Endothelial cell of umbilical vein (primary cell): ENCODE measurements around the gene KRT26. TPM values are rescaled to one million over a fixed set of nuclear protein-coding genes. Genes with fewer than 3 reads are reported as not detected.

Source experiments
- BruUV-seq: library from RNA; stranded (reverse); fragments of 400-500 nt; replicated peaks from 2 replicates; lab custom pipeline; 2021; lab: Mats Ljungman, UMichigan
- CTCF ChIA-PET: fragments of 300-600, 350-600 bp; sonication (Branson Sonifier 250); formaldehyde crosslinking; loops from one replicate; lab custom pipeline; 2021; ENCODE audit warnings: antibody characterized with exemption, inconsistent platforms; lab: Charles Lee
- POLR2A ChIA-PET: fragments of 300-600, 350-600 bp; sonication (Branson Sonifier 250); formaldehyde crosslinking; loops from one replicate; lab custom pipeline; 2021; ENCODE audit warnings: antibody characterized with exemption, inconsistent platforms; lab: Charles Lee
- DNase-seq: peaks from one replicate; pipeline ENCODE4 v3.0.0-alpha.2; 2011; ENCODE audit warnings: low read depth, low spot score
- FAIRE-seq: peaks from 2 replicates; lab custom pipeline; 2011; peaks lifted over from hg19 to GRCh38; lab: Jason Lieb, UNC
- H2AFZ ChIP-seq: 2 replicates; pipeline ENCODE4 v1.6.0; 2012; ENCODE audit warnings: low read depth, low read length, control low read depth, inconsistent platforms
- H3K27ac ChIP-seq: 2 replicates; pipeline ENCODE4 v1.5.1; 2011; ENCODE audit warnings: low read depth, mild to moderate bottlenecking, control low read depth, low read length, moderate library complexity; ENCODE audit not compliant: insufficient read depth
- H3K27me3 ChIP-seq, 2 experiments: 2 replicates each; pipeline versions ENCODE4 v1.6.0 to v1.6.1; 2011; ENCODE audit warnings: low read length in 2 of 2, mixed read lengths in 1 of 2; ENCODE audit not compliant: control insufficient read depth in 2 of 2, insufficient read depth in 2 of 2
- H3K36me3 ChIP-seq, 2 experiments: 2 replicates in 1 of 2; 3 replicates in 1 of 2; pipeline ENCODE4 v1.5.1; 2011; ENCODE audit warnings: low read length in 2 of 2, mild to moderate bottlenecking in 1 of 2, moderate library complexity in 1 of 2; ENCODE audit not compliant: control insufficient read depth in 2 of 2, insufficient read depth in 2 of 2; ENCODE audit errors: extremely low read depth in 1 of 2
- H3K4me1 ChIP-seq: 3 replicates; pipeline ENCODE4 v1.5.1; 2011; ENCODE audit warnings: mild to moderate bottlenecking, low read length; ENCODE audit not compliant: control insufficient read depth, insufficient read depth; ENCODE audit errors: extremely low read depth
- H3K4me2 ChIP-seq: 2 replicates; pipeline ENCODE4 v1.6.1; 2011; ENCODE audit warnings: low read length, control low read depth, mixed read lengths; ENCODE audit not compliant: insufficient read depth
- H3K4me3 ChIP-seq, 3 experiments: fragments of 200-600 bp in 1 of 3; sonication (generic), shearing (Covaris generic) in 1 of 3; replicated peaks in 1 of 3; 2 replicates each; pipeline ENCODE4 v1.5.1; 2011 to 2016; ENCODE audit warnings: control low read depth in 3 of 3, low read length in 3 of 3, mild to moderate bottlenecking in 2 of 3, inconsistent platforms in 1 of 3, low read depth in 1 of 3, moderate library complexity in 1 of 3; ENCODE audit not compliant: insufficient read depth in 1 of 3
- H3K79me2 ChIP-seq: 2 replicates; pipeline ENCODE4 v1.6.0; 2012; ENCODE audit warnings: low read length, inconsistent platforms; ENCODE audit not compliant: control insufficient read depth, insufficient read depth
- H3K9ac ChIP-seq: replicated peaks from 2 replicates; pipeline ENCODE3; 2011; ENCODE audit warnings: low read length, control low read depth; ENCODE audit not compliant: insufficient read depth; ENCODE audit errors: extremely low read depth
- H3K9me1 ChIP-seq: replicated peaks from 3 replicates; pipeline ENCODE4 v1.6.0; 2011; ENCODE audit warnings: mild to moderate bottlenecking, low read length; ENCODE audit not compliant: control insufficient read depth, insufficient read depth; ENCODE audit errors: extremely low read depth
- H3K9me3 ChIP-seq: replicated peaks from 2 replicates; pipeline ENCODE4 v1.5.1; 2012; ENCODE audit warnings: low read length, inconsistent platforms; ENCODE audit not compliant: control insufficient read depth, insufficient read depth
- H4K20me1 ChIP-seq: replicated peaks from 2 replicates; pipeline ENCODE3; 2011; ENCODE audit warnings: mild to moderate bottlenecking, low read length; ENCODE audit not compliant: control insufficient read depth, insufficient read depth; ENCODE audit errors: extremely low read depth
- EZH2 ChIP-seq: IDR thresholded peaks from 2 replicates; pipeline ENCODE4 v1.6.1; 2012; ENCODE audit warnings: borderline replicate concordance, low read depth, mild to moderate bottlenecking, moderate library complexity, low read length, inconsistent platforms; ENCODE audit not compliant: severe bottlenecking
- FOS ChIP-seq: IDR thresholded peaks from 2 replicates; pipeline ENCODE4 v1.6.1; 2011; ENCODE audit warnings: mild to moderate bottlenecking, low read length, moderate library complexity, borderline replicate concordance; ENCODE audit not compliant: insufficient read depth
- GATA2 ChIP-seq: IDR thresholded peaks from 2 replicates; pipeline ENCODE4 v1.7.0; 2011; ENCODE audit warnings: low read depth, mild to moderate bottlenecking, moderate library complexity, mixed read lengths, low read length; ENCODE audit not compliant: insufficient read length, insufficient read depth
- JUN ChIP-seq: IDR thresholded peaks from 2 replicates; pipeline ENCODE4 v1.6.1; 2011; ENCODE audit warnings: borderline replicate concordance, low read depth; ENCODE audit not compliant: insufficient read length, insufficient read depth
- MYC ChIP-seq: IDR thresholded peaks from one replicate; pipeline ENCODE4 v1.6.1; 2011; ENCODE audit warnings: mild to moderate bottlenecking, low read depth, low read length
- POLR2A ChIP-seq: IDR thresholded peaks from 2 replicates; pipeline ENCODE4 v1.6.1; 2012; ENCODE audit warnings: low read depth, mild to moderate bottlenecking, control low read depth, low read length
- POLR2AphosphoS5 ChIP-seq: IDR thresholded peaks from 2 replicates; pipeline ENCODE4 v1.6.1; 2012; ENCODE audit warnings: low read depth, mild to moderate bottlenecking, control low read depth, low read length, moderate library complexity; ENCODE audit not compliant: insufficient read depth
- dilution Hi-C: fragments of 300-500 bp; cut with MboI; formaldehyde crosslinking; loops from one replicate; pipeline ENCODE4 v1.15.0; 2019; ENCODE audit warnings: low sequenced_read_pairs; ENCODE audit not compliant: extremely low pct_ligation_motif_present
- intact Hi-C: fragments of 100-400 bp; cut with micrococcal nuclease; formaldehyde crosslinking; loops from one replicate; pipeline ENCODE4 v1.10.0; 2022
- polyA plus RNA-seq, 4 experiments: library from polyadenylated mRNA; depleted of rRNA in 3 of 4; stranded (reverse) in 3 of 4; unstranded in 1 of 4; fragments of >200 nt; gene quantifications; 2 replicates each; pipeline versions ENCODE4 v1.2.1 to v1.2.3, GENCODE V29; 2011 to 2012; ENCODE audit warnings: missing spikeins in 1 of 4
- total RNA-seq: library from RNA; stranded (reverse); gene quantifications from 2 replicates; pipeline ENCODE4 v1.2.3, GENCODE V29; 2021
- TF ChIP-seq, protein P1 (sequence below), 2 donors: IDR thresholded peaks; 1 replicate in 1 of 2; 2 replicates in 1 of 2; pipeline ENCODE4 v1.5.1; 2011; ENCODE audit warnings: low read length in 2 of 2, mild to moderate bottlenecking in 2 of 2, moderate library complexity in 2 of 2, control low read depth in 1 of 2, inconsistent platforms in 1 of 2, low read depth in 1 of 2; ENCODE audit not compliant: insufficient read depth in 1 of 2; ENCODE audit errors: extremely low read depth in 1 of 2
- TF ChIP-seq, protein P2 (sequence below): IDR thresholded peaks from 2 replicates; pipeline ENCODE4 v1.6.1; 2011; ENCODE audit not compliant: insufficient read depth, insufficient read length

The KRT26 gene
- total and polyA plus RNA-seq, 2 donors (not counting 3 experiments of a cell fraction or from before 2014, with no cell fraction given), result not detected

DNA sequence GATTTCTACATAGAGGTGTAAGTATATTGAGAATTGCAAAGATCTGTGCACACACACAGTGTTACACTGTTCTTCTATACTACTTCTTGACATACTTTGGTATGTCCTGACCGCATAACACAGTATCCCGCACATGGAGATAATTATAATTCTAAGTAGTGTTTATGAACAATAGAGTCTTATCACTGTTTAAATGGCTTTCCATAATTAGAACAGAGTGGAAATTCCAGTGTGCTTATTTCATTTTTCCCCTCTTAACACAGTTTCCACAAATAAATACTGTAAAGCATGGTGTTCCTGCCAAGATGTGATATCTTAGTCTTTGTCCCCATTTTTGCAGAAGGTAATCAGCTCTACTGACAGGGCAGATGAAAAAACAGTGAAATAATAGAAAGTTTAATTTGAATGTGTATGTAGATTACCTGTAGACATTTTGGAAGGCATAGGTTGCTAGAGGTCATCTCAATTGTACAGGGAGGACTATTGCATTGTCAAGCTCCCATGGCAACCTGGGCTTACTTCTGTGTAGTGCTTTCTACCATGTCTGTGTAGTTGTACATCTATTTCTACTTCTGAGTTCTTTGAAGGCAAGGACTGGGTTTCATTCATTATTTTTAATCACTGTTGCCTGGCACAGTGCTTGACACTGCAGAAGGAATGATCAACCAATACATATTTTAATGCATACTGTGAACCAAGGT, 37.9 kb upstream of the KRT26 start:
- no peaks in the 10 kb centered on the region for H3K9me1 ChIP-seq
- dilution Hi-C loops (no loop called here), intact Hi-C loops (loop anchor here (10.0 kb wide), 1 partner anchor 685 kb away; no protein-coding TSS in a partner anchor)
- H2AFZ ChIP-seq, result no peak overlapping the region
- no peaks in the 10 kb centered on the region for H3K9me3 ChIP-seq
- H3K4me1 ChIP-seq, result peaks cover 9% of the 10 kb centered on the region
- H3K9ac ChIP-seq, result no peak overlapping the region
- peak; percentile 74 for DNase-seq
- peak; percentile 59 for FAIRE-seq
- POLR2A ChIA-PET, result no interaction called here
- no peaks in the 10 kb centered on the region for H4K20me1 ChIP-seq
- H3K27me3 ChIP-seq, result peaks cover 17 to 19% of the 10 kb centered on the region in 2 experiments
- BruUV-seq, result TSS peak; percentile 80
- peak overlapping the region; percentile 56 for H3K4me2 ChIP-seq
- TF ChIP-seq, protein P1, sequence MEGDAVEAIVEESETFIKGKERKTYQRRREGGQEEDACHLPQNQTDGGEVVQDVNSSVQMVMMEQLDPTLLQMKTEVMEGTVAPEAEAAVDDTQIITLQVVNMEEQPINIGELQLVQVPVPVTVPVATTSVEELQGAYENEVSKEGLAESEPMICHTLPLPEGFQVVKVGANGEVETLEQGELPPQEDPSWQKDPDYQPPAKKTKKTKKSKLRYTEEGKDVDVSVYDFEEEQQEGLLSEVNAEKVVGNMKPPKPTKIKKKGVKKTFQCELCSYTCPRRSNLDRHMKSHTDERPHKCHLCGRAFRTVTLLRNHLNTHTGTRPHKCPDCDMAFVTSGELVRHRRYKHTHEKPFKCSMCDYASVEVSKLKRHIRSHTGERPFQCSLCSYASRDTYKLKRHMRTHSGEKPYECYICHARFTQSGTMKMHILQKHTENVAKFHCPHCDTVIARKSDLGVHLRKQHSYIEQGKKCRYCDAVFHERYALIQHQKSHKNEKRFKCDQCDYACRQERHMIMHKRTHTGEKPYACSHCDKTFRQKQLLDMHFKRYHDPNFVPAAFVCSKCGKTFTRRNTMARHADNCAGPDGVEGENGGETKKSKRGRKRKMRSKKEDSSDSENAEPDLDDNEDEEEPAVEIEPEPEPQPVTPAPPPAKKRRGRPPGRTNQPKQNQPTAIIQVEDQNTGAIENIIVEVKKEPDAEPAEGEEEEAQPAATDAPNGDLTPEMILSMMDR (IDR thresholded peaks at IDR 0.05; ENCODE audit: extremely low read depth in 1 of 2, insufficient read depth in 1 of 2, low read depth in 1 of 2, low read length in 2 of 2), result no peak
- TF ChIP-seq, protein P2, sequence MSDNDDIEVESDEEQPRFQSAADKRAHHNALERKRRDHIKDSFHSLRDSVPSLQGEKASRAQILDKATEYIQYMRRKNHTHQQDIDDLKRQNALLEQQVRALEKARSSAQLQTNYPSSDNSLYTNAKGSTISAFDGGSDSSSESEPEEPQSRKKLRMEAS, result no peak
- TF ChIP-seq JUN, result peak; percentile 87
- CTCF ChIA-PET, result interaction anchor here (1.0 to 9.5 kb wide), 4 partner anchors 47 to 853 kb away, joined by 4 to 77 read pairs (median 6); no protein-coding TSS in a partner anchor
- no peaks in the 10 kb centered on the region for H3K79me2 ChIP-seq
- no peaks in the 10 kb centered on the region for H3K36me3 ChIP-seq
- H3K27ac ChIP-seq, result peak overlapping the region; percentile 16
- no peak overlapping the region for H3K4me3 ChIP-seq

DNA sequence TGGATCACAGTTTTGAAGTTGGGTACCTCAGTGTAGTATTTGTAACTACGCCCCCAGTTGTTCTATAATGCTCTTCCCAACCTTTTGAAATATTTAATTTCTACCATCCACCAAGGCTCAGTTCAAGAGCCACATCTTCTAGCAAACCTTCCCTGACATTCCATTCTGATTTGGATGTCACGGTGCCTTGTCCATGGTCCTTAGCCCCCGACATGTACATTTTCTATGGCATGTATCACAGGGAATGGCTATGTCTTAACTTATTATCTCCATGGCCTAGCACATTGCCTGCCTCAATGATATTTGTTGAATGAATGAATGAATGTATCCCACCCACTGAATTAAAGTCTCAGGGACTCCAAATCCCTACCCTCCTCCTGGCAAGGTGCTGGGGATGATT, 34.1 kb upstream of the KRT26 start:
- intact Hi-C loops, result loop anchor here (10.0 kb wide), 1 partner anchor 689 kb away; no protein-coding TSS in a partner anchor
- BruUV-seq, result no TSS peak
- FAIRE-seq (no peak), DNase-seq (no peak)
- H3K27ac ChIP-seq, result no peak overlapping the region
- peaks cover 22 to 23% of the 10 kb centered on the region in 2 experiments for H3K27me3 ChIP-seq
- no peak overlapping the region for H2AFZ ChIP-seq
- H3K9ac ChIP-seq, result no peak overlapping the region
- ChIA-PET CTCF (interaction anchor here (1.5 to 9.5 kb wide), 3 partner anchors 50 to 857 kb away, joined by 3 to 77 read pairs (median 12); no protein-coding TSS in a partner anchor), POLR2A (no interaction called here)
- no peak overlapping the region for H3K4me3 ChIP-seq
- no peaks in the 10 kb centered on the region for H3K79me2 ChIP-seq
- peaks cover 9% of the 10 kb centered on the region for H3K4me1 ChIP-seq
- H3K36me3 ChIP-seq, result no peaks in the 10 kb centered on the region
- H3K4me2 ChIP-seq, result no peak overlapping the region
- H3K9me1 ChIP-seq, result no peaks in the 10 kb centered on the region
- H3K9me3 ChIP-seq, result no peaks in the 10 kb centered on the region
- dilution Hi-C loops, result no loop called here
- TF ChIP-seq, protein P2, result no peak
- TF ChIP-seq GATA2, result no peak
- no peak for TF ChIP-seq MYC
- TF ChIP-seq POLR2AphosphoS5, result no peak
- no peak for TF ChIP-seq JUN
- no peak for TF ChIP-seq POLR2A
- TF ChIP-seq, protein P1 (IDR thresholded peaks at IDR 0.05; ENCODE audit: extremely low read depth in 1 of 2, insufficient read depth in 1 of 2, low read depth in 1 of 2, low read length in 2 of 2), result no peak
- no peak for TF ChIP-seq EZH2
- TF ChIP-seq FOS, result no peak
- H4K20me1 ChIP-seq, result no peaks in the 10 kb centered on the region
